ENCODE results near the gene TMC7. TPM values are rescaled to one million over a fixed set of nuclear protein-coding genes. Genes with fewer than 3 reads are reported as not detected.

Gene TMC7
- total and polyA plus RNA-seq, 2 of the 13 experiments (the other 11 are each of a cell fraction or from before 2014, with no cell fraction given), result 1.2 to 5.1 TPM

DNA sequence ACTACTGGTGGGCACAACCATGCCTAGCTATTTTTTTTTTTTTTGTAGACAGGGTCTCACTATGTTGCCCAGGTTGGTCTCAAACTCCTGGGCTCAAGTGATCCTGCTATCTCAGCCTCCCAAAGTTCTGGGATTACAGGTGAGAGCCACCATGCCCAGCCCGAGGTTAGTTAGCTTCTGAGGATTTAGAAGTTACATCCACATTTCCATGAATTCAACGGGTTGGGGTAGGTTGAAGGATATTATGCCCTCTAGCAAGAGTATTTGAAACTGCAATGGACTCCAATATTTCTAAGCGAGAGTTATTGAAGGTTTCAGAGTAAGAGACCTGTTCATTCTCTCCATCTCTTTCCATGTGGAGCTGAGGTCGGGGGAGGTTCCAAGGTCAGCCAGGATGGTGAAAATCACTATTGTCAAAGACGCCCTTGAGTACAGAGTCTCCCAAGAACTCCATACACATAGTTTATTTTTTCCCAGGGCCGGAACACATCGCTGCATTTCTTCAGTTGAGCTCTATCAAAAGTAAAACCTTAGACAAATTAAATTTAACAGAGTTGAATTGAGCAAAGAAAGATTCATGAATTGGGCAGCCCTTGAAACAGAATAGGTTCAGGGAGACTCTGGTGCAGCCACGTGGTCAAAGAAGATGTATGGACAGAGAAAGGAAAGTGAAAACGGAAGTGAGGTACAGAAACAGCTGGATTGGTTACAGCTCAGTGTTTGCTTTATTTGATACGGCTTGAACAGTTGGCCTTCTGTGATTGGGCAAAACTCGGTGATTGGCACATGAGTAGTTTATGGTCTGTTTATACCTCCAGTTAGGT, 111.0 kb downstream of the TMC7 start (continued):
- TF ChIP-seq, protein P1, sequence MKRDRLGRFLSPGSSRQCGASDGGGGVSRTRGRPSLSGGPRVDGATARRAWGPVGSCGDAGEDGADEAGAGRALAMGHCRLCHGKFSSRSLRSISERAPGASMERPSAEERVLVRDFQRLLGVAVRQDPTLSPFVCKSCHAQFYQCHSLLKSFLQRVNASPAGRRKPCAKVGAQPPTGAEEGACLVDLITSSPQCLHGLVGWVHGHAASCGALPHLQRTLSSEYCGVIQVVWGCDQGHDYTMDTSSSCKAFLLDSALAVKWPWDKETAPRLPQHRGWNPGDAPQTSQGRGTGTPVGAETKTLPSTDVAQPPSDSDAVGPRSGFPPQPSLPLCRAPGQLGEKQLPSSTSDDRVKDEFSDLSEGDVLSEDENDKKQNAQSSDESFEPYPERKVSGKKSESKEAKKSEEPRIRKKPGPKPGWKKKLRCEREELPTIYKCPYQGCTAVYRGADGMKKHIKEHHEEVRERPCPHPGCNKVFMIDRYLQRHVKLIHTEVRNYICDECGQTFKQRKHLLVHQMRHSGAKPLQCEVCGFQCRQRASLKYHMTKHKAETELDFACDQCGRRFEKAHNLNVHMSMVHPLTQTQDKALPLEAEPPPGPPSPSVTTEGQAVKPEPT (CRISPR knock-in tag; IDR thresholded peaks at IDR 0.05; ENCODE audit: low read depth), result no peak
- TF ChIP-seq HMGA1 (CRISPR knock-in tag; conservative IDR thresholded peaks at IDR 0.05), result no peak
- no peak for TF ChIP-seq ZNF496 (CRISPR knock-in tag; IDR thresholded peaks at IDR 0.05; ENCODE audit: insufficient replicate concordance)
- TF ChIP-seq TBP (CRISPR knock-in tag; IDR thresholded peaks at IDR 0.05), result no peak
- TF ChIP-seq, protein P2, sequence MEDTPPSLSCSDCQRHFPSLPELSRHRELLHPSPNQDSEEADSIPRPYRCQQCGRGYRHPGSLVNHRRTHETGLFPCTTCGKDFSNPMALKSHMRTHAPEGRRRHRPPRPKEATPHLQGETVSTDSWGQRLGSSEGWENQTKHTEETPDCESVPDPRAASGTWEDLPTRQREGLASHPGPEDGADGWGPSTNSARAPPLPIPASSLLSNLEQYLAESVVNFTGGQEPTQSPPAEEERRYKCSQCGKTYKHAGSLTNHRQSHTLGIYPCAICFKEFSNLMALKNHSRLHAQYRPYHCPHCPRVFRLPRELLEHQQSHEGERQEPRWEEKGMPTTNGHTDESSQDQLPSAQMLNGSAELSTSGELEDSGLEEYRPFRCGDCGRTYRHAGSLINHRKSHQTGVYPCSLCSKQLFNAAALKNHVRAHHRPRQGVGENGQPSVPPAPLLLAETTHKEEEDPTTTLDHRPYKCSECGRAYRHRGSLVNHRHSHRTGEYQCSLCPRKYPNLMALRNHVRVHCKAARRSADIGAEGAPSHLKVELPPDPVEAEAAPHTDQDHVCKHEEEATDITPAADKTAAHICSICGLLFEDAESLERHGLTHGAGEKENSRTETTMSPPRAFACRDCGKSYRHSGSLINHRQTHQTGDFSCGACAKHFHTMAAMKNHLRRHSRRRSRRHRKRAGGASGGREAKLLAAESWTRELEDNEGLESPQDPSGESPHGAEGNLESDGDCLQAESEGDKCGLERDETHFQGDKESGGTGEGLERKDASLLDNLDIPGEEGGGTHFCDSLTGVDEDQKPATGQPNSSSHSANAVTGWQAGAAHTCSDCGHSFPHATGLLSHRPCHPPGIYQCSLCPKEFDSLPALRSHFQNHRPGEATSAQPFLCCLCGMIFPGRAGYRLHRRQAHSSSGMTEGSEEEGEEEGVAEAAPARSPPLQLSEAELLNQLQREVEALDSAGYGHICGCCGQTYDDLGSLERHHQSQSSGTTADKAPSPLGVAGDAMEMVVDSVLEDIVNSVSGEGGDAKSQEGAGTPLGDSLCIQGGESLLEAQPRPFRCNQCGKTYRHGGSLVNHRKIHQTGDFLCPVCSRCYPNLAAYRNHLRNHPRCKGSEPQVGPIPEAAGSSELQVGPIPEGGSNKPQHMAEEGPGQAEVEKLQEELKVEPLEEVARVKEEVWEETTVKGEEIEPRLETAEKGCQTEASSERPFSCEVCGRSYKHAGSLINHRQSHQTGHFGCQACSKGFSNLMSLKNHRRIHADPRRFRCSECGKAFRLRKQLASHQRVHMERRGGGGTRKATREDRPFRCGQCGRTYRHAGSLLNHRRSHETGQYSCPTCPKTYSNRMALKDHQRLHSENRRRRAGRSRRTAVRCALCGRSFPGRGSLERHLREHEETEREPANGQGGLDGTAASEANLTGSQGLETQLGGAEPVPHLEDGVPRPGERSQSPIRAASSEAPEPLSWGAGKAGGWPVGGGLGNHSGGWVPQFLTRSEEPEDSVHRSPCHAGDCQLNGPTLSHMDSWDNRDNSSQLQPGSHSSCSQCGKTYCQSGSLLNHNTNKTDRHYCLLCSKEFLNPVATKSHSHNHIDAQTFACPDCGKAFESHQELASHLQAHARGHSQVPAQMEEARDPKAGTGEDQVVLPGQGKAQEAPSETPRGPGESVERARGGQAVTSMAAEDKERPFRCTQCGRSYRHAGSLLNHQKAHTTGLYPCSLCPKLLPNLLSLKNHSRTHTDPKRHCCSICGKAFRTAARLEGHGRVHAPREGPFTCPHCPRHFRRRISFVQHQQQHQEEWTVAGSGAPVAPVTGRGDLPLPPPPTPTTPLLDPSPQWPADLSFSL (CRISPR knock-in tag; IDR thresholded peaks at IDR 0.05), result no peak
- TF ChIP-seq KDM2A (CRISPR knock-in tag; IDR thresholded peaks at IDR 0.05; ENCODE audit: borderline replicate concordance, low read depth), result no peak
- no peak for TF ChIP-seq REPIN1 (CRISPR knock-in tag; IDR thresholded peaks at IDR 0.05; ENCODE audit: borderline replicate concordance, low read depth)
- TF ChIP-seq ZKSCAN1 (IDR thresholded peaks at IDR 0.05; ENCODE audit: low read length), result no peak
- TF ChIP-seq SIX4 (CRISPR knock-in tag; IDR thresholded peaks at IDR 0.05), result no peak
- no peak for TF ChIP-seq FOXK2 (IDR thresholded peaks at IDR 0.05)
- no peak for TF ChIP-seq JUN (CRISPR knock-in tag; IDR thresholded peaks at IDR 0.05)
- TF ChIP-seq ISX (CRISPR knock-in tag; conservative IDR thresholded peaks at IDR 0.05), result no peak
- TF ChIP-seq, protein P3, sequence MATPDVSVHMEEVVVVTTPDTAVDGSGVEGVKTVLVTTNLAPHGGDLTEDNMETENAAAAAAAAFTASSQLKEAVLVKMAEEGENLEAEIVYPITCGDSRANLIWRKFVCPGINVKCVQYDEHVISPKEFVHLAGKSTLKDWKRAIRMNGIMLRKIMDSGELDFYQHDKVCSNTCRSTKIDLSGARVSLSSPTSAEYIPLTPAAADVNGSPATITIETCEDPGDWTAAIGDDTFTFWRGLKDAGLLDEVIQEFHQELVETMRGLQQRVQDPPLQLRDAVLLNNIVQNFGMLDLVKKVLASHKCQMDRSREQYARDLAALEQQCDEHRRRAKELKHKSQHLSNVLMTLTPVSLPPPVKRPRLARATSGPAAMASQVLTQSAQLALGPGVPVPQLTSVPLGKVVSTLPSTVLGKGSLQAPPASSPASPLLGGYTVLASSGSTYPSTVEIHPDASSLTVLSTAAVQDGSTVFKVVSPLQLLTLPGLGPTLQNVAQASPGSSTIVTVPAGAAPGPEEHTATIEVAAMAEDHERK (CRISPR knock-in tag; IDR thresholded peaks at IDR 0.05; ENCODE audit: low read depth), result no peak
- TF ChIP-seq ZFAT (CRISPR knock-in tag; conservative IDR thresholded peaks at IDR 0.05), result no peak
- no peak for TF ChIP-seq ZSCAN21 (CRISPR knock-in tag; IDR thresholded peaks at IDR 0.05; ENCODE audit: borderline replicate concordance)
- TF ChIP-seq NCOA5 (CRISPR knock-in tag; IDR thresholded peaks at IDR 0.05), result no peak
- TF ChIP-seq, protein P4, sequence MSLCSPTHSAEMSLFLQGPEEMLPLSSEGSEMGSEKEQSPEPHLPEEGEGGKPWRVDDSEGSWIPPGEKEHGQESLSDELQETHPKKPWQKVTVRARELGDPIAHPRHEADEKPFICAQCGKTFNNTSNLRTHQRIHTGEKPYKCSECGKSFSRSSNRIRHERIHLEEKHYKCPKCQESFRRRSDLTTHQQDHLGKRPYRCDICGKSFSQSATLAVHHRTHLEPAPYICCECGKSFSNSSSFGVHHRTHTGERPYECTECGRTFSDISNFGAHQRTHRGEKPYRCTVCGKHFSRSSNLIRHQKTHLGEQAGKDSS (CRISPR knock-in tag; IDR thresholded peaks at IDR 0.05; ENCODE audit: borderline replicate concordance, low read depth), result no peak
- TF ChIP-seq FOXO1 (CRISPR knock-in tag; IDR thresholded peaks at IDR 0.05), result no peak
- TF ChIP-seq SNAPC2 (CRISPR knock-in tag; IDR thresholded peaks at IDR 0.05), result no peak
- no peak for TF ChIP-seq HNRNPL (IDR thresholded peaks at IDR 0.05; ENCODE audit: low read depth, low read length)
